Measurements from ENCODE around the gene ADCY2. TPM values are rescaled to one million over a fixed set of nuclear protein-coding genes. Genes with fewer than 3 reads are reported as not detected.

Gene ADCY2
- total RNA-seq, 1 experiment from 2014 or later, result 31.3 TPM

GRCh38 chr5:7808998-7809397, 413.1 kb downstream of the ADCY2 start:
- Histone ChIP-seq H3K27me3 (ENCODE audit: insufficient read depth, low read length) (no peaks in the 10 kb centered on the region), H3K4me1 (ENCODE audit: insufficient read depth, low read length) (no peaks in the 10 kb centered on the region), H3K23me2 (ENCODE audit: insufficient read length, low read depth, low read length, poor library complexity, severe bottlenecking) (no peaks in the 10 kb centered on the region), H2AFZ (ENCODE audit: low read length) (no peak overlapping the region), H3K27ac (ENCODE audit: insufficient read length, low read depth, low read length) (no peak overlapping the region), H3K9ac (ENCODE audit: extremely low read depth, insufficient read length, low read length) (no peak overlapping the region), H3T11ph (ENCODE audit: low read length) (no peak overlapping the region), H2BK15ac (ENCODE audit: low read depth, low read length) (no peak overlapping the region), H3K18ac (ENCODE audit: insufficient read length, low read depth, low read length) (no peak overlapping the region), H2BK12ac (ENCODE audit: insufficient read length, low read depth, low read length) (no peak overlapping the region), H3K79me2 (ENCODE audit: insufficient read depth, low read length) (no peaks in the 10 kb centered on the region), H3K79me1 (ENCODE audit: insufficient read depth, low read depth, low read length, poor library complexity, severe bottlenecking) (no peaks in the 10 kb centered on the region), H4K8ac (replicated peaks; ENCODE audit: insufficient read length, low read depth, low read length) (no peak overlapping the region), H4K5ac (ENCODE audit: insufficient read length, low read depth, low read length) (no peak overlapping the region), H4K20me1 (ENCODE audit: control insufficient read depth, insufficient read depth, insufficient read length) (no peaks in the 10 kb centered on the region), H3K4ac (ENCODE audit: low read depth, low read length) (no peak overlapping the region), H2AK5ac (ENCODE audit: insufficient read length, low read length) (no peak overlapping the region), H3K14ac (ENCODE audit: insufficient read depth, low read length) (no peak overlapping the region), H3K23ac (ENCODE audit: insufficient read length, low read depth, low read length) (no peak overlapping the region), H2BK5ac (ENCODE audit: insufficient read length, low read length) (no peak overlapping the region), H2BK20ac (ENCODE audit: low read depth, low read length, poor library complexity, severe bottlenecking) (no peak overlapping the region), H3K9me3 (ENCODE audit: control insufficient read depth, low read depth, low read length) (no peaks in the 10 kb centered on the region), H4K91ac (ENCODE audit: insufficient read length, low read depth, low read length) (no peak overlapping the region), H2BK120ac (ENCODE audit: low read depth, low read length, poor library complexity, severe bottlenecking) (no peak overlapping the region), H3K4me2 (ENCODE audit: insufficient read depth, insufficient read length, low read length) (no peak overlapping the region), H3K56ac (ENCODE audit: insufficient read length, low read depth, low read length) (no peak overlapping the region)
- DNase-seq, result no peak
- H3K36me3 Mint-ChIP-seq (ENCODE audit: insufficient read depth in 1 of 3, low read depth in 3 of 3), result peaks cover 10 to 17% (median 11%) of the 10 kb centered on the region in 3 experiments
- H3K9me3 Mint-ChIP-seq, result no peaks in the 10 kb centered on the region
- no peaks in the 10 kb centered on the region for H3K27me3 Mint-ChIP-seq (ENCODE audit: low read depth)
- WGBS (ENCODE audit: extremely low coverage, insufficient read length, low lambda C conversion rate), result no CpG with 5 or more reads among the region's 4 CpGs
- TF ChIP-seq CTCF (conservative IDR thresholded peaks at IDR 0.05), result no peak
- peaks cover 0 to 1% of the 10 kb centered on the region in 2 experiments; a peak in 1 of 4 replicates for H3K4me1 Mint-ChIP-seq
- H3K4me3 Mint-ChIP-seq, result no peak overlapping the region
- no peak overlapping the region for H3K27ac Mint-ChIP-seq

All from H9 (cell line).